DND-41 (cell line): Measurements from ENCODE around the gene CCDC82.

ENCODE experiments used
- ATAC-seq: fragments of 200-7000 bp; cut with Tn5 transposase; 3 replicates; pipeline ENCODE4 v1.9.1; 2021; ENCODE audit warnings: low read depth; ENCODE audit not compliant: insufficient read depth
- DNase-seq: peaks from one replicate; pipeline ENCODE4 v3.0.0-alpha.2; 2020
- H2AFZ ChIP-seq: 2 replicates; pipeline ENCODE4 v1.6.0; 2012; ENCODE audit warnings: low read depth, low read length
- H3K27ac ChIP-seq: 2 replicates; pipeline ENCODE4 v1.5.1; 2012; ENCODE audit warnings: low read length, inconsistent platforms
- H3K27me3 ChIP-seq: fragments of 200-600 bp; sonication (generic); 2 replicates; pipeline ENCODE4 v1.6.0; 2012; ENCODE audit warnings: low read length, mild to moderate bottlenecking, inconsistent platforms; ENCODE audit not compliant: insufficient read depth, poor library complexity
- H3K36me3 ChIP-seq: 2 replicates; pipeline ENCODE4 v1.5.1; 2012; ENCODE audit warnings: low read length, inconsistent platforms; ENCODE audit not compliant: insufficient read depth
- H3K4me1 ChIP-seq: 2 replicates; pipeline ENCODE4 v1.5.1; 2012; ENCODE audit warnings: mild to moderate bottlenecking, low read length; ENCODE audit not compliant: insufficient read depth
- H3K4me2 ChIP-seq: 2 replicates; pipeline ENCODE4 v1.6.0; 2012; ENCODE audit warnings: mild to moderate bottlenecking, moderate library complexity, low read length, inconsistent platforms; ENCODE audit not compliant: insufficient read depth
- H3K4me3 ChIP-seq, 2 experiments: fragments of 200-600 bp in 1 of 2; shearing (Covaris generic) in 1 of 2; 2 replicates each; pipeline ENCODE4 v1.5.1; 2012 to 2016; ENCODE audit warnings: inconsistent platforms in 2 of 2, low read length in 2 of 2, mild to moderate bottlenecking in 2 of 2, low read depth in 1 of 2, moderate library complexity in 1 of 2
- H3K79me2 ChIP-seq: 2 replicates; pipeline ENCODE4 v1.6.0; 2012; ENCODE audit warnings: low read length, inconsistent platforms; ENCODE audit not compliant: insufficient read depth
- H3K9ac ChIP-seq: 2 replicates; pipeline ENCODE4 v1.6.0; 2012; ENCODE audit warnings: low read depth, mild to moderate bottlenecking, inconsistent platforms, low read length, moderate library complexity
- H3K9me3 ChIP-seq: 2 replicates; pipeline ENCODE4 v1.5.1; 2012; ENCODE audit warnings: low read length, moderate library complexity, mild to moderate bottlenecking, inconsistent platforms; ENCODE audit not compliant: insufficient read depth, severe bottlenecking
- H4K20me1 ChIP-seq: 2 replicates; pipeline ENCODE4 v1.6.0; 2012; ENCODE audit warnings: low read length; ENCODE audit not compliant: insufficient read depth
- EZH2 ChIP-seq: IDR thresholded peaks from 3 replicates; pipeline ENCODE4 v1.6.1; 2012; ENCODE audit warnings: borderline replicate concordance, low read depth, mild to moderate bottlenecking, moderate library complexity, low read length, inconsistent platforms; ENCODE audit not compliant: severe bottlenecking
- TF ChIP-seq, protein P1 (sequence below): IDR thresholded peaks from 2 replicates; pipeline ENCODE4 v1.5.1; 2012; ENCODE audit warnings: borderline replicate concordance, low read length, moderate library complexity, mild to moderate bottlenecking; ENCODE audit not compliant: poor library complexity, severe bottlenecking; ENCODE audit errors: extremely low read depth

Gene CCDC82

DNA sequence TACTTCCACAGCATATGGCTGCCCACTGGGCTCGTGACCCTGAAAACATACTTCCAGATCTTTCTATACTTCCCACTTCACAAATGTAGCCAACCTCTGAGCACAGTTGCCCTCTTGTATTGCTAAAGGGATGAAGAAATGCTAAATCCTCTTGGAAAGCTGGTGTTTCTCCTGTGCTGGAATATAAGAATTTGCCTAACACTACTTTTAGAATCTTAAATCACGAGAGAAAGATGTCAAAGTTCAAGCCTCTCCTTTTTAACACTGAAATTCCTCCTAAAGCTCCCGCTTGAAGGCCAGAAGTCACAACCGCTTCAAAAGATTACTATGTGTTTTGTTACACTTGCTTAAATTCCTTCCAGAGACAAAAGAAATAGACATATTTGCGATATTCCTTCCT lies 68.6 kb downstream of the CCDC82 start:
- Histone ChIP-seq H3K9me3 (no peaks in the 10 kb centered on the region), H3K9ac (no peak overlapping the region), H3K4me2 (no peak overlapping the region), H3K4me1 (no peaks in the 10 kb centered on the region), H3K27me3 (no peaks in the 10 kb centered on the region), H4K20me1 (no peaks in the 10 kb centered on the region), H2AFZ (no peak overlapping the region), H3K79me2 (no peaks in the 10 kb centered on the region), H3K36me3 (no peaks in the 10 kb centered on the region), H3K27ac (no peak overlapping the region), H3K4me3 (no peak overlapping the region)
- no peak for TF ChIP-seq EZH2
- TF ChIP-seq, protein P1, sequence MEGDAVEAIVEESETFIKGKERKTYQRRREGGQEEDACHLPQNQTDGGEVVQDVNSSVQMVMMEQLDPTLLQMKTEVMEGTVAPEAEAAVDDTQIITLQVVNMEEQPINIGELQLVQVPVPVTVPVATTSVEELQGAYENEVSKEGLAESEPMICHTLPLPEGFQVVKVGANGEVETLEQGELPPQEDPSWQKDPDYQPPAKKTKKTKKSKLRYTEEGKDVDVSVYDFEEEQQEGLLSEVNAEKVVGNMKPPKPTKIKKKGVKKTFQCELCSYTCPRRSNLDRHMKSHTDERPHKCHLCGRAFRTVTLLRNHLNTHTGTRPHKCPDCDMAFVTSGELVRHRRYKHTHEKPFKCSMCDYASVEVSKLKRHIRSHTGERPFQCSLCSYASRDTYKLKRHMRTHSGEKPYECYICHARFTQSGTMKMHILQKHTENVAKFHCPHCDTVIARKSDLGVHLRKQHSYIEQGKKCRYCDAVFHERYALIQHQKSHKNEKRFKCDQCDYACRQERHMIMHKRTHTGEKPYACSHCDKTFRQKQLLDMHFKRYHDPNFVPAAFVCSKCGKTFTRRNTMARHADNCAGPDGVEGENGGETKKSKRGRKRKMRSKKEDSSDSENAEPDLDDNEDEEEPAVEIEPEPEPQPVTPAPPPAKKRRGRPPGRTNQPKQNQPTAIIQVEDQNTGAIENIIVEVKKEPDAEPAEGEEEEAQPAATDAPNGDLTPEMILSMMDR, result no peak
- ATAC-seq, result no peak
- DNase-seq, result no peak

- Histone ChIP-seq H3K9me3 (no peaks in the 10 kb centered on the region), H3K4me3 (no peak overlapping the region), H3K36me3 (no peaks in the 10 kb centered on the region), H3K27ac (no peak overlapping the region), H2AFZ (no peak overlapping the region), H4K20me1 (no peaks in the 10 kb centered on the region), H3K4me2 (no peak overlapping the region), H3K4me1 (peaks cover under 1% of the 10 kb centered on the region; the same call in 1 of the 2 replicates), H3K79me2 (no peaks in the 10 kb centered on the region), H3K9ac (no peak overlapping the region), H3K27me3 (no peaks in the 10 kb centered on the region)
- no peak for ATAC-seq
- no peak for TF ChIP-seq EZH2
- TF ChIP-seq, protein P1, result no peak
- no peak for DNase-seq
These were observed 69.6 kb downstream of the CCDC82 start for GRCh38 chr11:96319898-96320656.

- H3K9me3 ChIP-seq, result no peaks in the 10 kb centered on the region
- no peak for TF ChIP-seq EZH2
- TF ChIP-seq, protein P1, result no peak
- no peaks in the 10 kb centered on the region for H3K79me2 ChIP-seq
- no peaks in the 10 kb centered on the region for H3K36me3 ChIP-seq
- H3K4me3 ChIP-seq, result no peak overlapping the region
- DNase-seq (no peak), ATAC-seq (no peak)
- H4K20me1 ChIP-seq, result no peaks in the 10 kb centered on the region
- H3K9ac ChIP-seq, result no peak overlapping the region
- no peaks in the 10 kb centered on the region for H3K27me3 ChIP-seq
- H2AFZ ChIP-seq, result no peak overlapping the region
- peaks cover 9% of the 10 kb centered on the region for H3K4me1 ChIP-seq
- no peak overlapping the region for H3K4me2 ChIP-seq
- no peak overlapping the region for H3K27ac ChIP-seq
These were observed 70.9 kb downstream of the CCDC82 start for GRCh38 chr11:96318850-96319249.
